ENCODE measurements around the gene TRIM23.
A peak's percentile ranks its signal among the peaks of the same experiment; 100 is the strongest.
"Not testable (repeated sequence)": the region's sequence is repeated elsewhere in the genome, so short reads cannot be mapped to it uniquely, and the experiment has no call there.

Gene TRIM23

GRCh38 chr5:65624025-65624570 is at the start of gene TRIM23:
Gene TRIM23, minus strand, starts transcription at chr5:65624333. Its CDS starts 59 bp downstream, at chr5:65624274.
- DNase-seq = peak; percentile 90

DNA sequence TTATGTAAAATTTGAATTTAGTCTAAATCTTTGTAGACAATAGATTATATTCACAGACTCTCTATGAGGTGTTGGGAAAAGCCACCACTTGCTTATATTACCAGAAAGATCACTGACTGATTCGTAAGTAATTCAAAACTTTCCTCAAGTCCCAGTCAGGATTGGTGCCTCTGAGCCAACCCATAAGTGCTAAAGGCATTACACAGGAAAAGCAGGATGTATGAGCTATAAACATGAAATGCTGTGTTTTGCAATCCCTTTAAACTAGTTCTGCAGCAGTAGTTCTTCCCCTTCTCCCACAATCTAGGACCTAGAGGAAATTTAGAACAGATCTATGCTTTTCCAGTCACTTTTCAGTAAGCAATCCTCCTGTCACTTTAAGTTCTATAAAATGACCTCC is 48.7 kb upstream of the TRIM23 start:
- no peak for DNase-seq

GRCh38 chr5:65668696-65669095 is 44.6 kb upstream of the TRIM23 start:
- DNase-seq = no peak

DNA sequence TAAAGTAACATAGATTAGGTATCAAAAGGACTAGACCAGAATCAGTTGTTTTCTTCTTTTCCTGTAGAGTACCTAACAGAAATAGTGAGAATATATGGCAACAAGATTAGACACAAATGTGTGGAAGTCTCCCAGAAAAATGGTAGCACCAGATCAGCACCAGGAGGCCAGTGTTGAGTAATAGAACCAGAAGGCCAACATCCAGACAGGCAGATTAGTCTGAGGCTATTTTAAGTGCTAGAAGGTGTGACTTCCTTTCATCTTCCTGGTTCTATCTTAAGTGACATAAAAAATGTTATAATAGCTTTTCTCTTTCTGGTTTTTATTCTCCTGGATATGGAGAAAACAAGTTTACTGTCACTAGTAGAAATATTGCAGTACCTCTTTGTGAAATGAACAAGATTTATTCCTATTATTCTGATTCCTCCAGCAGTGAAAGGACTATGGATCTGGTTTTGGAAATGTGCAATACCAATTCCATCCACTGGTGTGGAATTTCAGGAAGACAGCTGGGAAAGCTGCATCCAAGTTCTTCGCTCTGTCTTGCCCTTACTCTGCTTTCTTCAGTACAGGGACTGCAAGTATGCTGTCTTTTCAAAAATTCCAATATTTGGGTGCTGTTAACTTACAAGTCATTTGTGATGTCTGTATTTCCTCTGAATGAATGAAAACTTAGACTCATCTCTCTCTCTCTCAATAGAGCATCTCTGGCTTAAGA is 39.8 kb upstream of the TRIM23 start:
- no peak for DNase-seq

GRCh38 chr5:65654713-65655112 is 30.6 kb upstream of the TRIM23 start:
- no peak for DNase-seq

GRCh38 chr5:65651144-65651543 is 27.0 kb upstream of the TRIM23 start:
- DNase-seq = no peak

DNA sequence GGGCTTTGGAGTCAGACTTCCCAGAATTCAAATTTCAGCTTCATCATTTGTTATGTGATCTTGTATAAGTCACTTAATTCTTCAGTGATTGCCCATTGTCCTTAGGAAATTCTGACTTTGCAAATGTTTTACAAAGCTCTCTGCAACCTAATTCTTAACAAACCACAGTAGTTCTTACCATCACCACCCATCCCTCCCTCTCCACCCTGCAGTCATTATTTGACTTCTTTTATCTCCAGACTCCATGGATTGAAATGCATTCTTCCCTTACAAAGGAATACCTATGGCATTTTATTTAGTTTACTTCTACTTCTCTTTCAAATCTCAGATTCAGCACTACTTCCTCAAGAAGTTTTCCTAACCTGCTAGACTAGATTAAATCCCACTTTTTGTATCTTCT is 23.8 kb upstream of the TRIM23 start:
- no peak for DNase-seq

GRCh38 chr5:65646938-65647337 is 22.8 kb upstream of the TRIM23 start:
- DNase-seq = no peak

DNA sequence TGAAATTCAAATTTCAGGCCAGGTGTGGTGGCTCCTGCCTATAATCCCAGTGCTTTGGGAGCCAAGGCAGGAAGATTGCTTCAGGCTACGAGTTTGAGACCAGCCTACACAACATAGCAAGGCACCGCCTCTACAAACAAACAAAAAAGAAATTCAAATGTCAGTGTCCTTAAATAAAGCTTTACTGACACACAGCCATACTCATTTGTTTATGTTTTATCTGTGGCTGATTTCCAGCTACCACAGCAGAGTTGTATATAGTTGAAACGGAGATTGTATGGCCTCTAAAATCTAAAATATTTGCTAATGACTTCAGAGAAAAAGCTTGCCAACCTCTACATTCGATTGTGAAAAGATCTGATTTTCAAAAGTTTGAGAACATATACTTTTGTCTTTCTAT is 16.1 kb upstream of the TRIM23 start:
- no peak for DNase-seq

DNA sequence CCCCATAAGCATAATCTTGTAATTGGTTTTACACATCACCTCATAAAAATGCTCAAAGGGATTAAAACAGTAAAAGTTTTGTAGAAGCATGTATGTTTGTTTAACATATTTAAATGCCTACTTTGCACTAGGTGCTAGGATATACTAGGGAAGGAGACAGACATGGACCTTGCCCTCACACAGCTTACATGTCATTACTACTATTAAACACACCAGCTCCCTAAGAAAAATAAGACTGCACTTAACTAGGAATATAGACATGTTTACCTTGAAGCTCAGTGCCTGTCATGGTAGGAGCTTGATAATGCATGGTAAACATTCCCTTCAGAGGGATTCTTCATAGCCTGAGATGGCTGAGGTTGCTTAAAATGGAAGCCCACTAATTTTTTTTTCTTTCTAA is 6.8 kb upstream of the TRIM23 start:
- DNase-seq = no peak

DNA sequence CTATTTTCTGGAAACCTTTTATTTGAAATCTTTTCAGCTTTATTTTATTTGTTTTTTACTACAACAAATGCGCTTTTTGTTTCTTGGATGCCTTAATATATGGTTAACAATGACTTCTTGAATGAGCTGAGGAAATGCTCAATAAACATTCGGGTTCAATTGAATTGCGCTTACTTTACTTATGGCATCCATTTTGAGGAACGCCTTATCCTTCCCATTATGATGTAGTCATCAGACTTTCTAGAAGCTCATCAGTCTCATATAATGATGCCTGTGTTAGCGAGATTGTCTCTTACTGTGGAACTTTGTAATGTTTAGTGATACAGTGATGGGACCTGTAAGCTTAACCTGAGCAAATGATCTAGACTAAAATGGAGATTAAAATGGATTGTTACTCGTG is 1.6 kb upstream of the TRIM23 start:
- no peak for DNase-seq

DNA sequence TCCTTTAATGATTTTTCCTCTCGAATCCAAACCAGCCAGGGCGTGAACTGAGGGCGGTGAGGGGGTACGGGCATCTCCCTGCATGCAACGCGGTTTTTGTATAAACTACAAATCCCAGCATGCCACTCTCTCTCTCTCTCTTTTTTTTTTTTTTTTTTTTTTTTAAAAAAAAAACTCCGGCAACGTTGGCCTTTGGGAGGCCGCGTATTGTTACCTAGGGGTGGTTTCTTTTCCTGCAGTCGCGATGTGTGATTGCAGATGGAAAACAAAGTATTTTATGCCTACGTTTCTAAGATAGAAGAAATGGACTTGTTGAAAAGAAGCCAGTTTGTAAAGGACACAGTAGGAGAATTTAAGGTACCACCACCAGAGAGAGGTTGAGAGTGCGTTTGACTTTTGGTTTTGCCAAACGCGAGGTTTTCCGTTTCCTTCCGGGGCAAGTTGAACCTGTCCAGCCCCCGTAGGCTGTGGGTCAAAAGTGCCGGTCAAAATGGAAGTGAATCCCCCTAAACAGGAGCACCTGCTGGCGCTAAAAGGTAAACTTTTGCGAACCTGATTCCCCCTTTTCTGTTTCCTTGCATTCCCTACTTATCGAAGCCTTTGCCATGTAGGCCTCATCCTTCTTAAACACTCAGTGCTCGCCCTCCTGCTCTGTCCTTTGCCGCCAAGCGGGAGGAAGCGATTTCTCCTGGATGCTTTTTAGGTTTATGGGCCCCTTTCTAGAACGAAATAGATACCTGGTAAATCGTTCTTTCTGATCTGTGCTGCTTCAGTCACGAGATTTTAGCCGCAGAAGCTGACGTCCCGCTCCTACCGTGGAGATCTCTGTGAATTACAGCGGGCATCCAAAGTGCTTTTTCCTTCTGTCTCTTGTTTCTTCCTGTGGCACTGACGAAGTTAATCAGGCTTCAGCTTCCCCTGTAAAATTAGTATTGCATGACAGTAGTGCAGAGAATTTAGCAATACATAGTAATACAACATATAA is 730 bp upstream of the TRIM23 start, which contains the start of the genes SHLD3 and TRAPPC13:
Gene SHLD3, plus strand, starts transcription at position 457 of the 985 bp plus-strand sequence. CDS start 4,561 bp downstream, outside the sequence.
Gene TRAPPC13, plus strand, starts transcription at position 457 of the 985 bp plus-strand sequence. Its CDS starts 34 bp downstream, at position 491.
- DNase-seq = peak; percentile 87

DNA sequence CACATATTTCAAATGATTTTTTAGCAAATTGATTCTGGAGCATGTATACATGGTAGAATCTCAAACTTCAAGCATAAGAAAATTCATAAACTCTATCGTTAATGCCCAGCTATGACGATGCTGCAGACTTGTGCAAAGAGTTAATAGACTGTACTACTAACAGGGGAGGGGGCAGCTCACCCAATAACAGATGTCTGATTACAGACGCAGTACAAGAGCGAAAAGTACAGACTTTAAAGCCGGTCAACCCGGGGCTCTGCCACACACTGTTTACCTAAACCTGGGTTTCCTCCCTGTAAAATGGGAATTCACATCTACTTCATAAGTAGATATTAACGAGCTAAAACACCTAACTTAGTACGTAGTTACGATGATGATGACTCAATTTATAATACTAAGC is 651 bp downstream of the TRIM23 start:
- no peak for DNase-seq

GRCh38 chr5:65621961-65622360 is 2.2 kb downstream of the TRIM23 start:
- not testable (repeated sequence) for DNase-seq

GRCh38 chr5:65620021-65620420 is 4.1 kb downstream of the TRIM23 start:
- no peak for DNase-seq

- no peak for DNase-seq
Observed at GRCh38 chr5:65612298-65612907, 11.7 kb downstream of the TRIM23 start.

DNA sequence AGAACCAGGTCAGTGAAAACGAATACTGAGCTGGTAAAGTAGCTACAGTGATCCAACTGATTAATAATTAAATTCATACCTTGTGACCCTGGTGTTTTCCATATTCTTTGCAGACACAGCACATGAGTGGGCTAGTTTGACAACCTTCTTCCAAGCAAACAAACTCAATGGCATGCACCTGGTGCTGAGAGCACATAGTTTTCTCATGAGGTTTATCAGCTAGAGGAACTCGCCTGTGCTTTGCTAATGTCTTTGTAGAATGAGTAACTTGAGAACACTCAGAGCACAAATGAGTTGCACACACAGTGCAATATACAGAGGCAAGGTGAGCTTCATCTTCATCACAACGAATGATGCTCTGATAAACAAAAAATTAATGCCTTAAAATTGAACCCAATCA is 12.6 kb downstream of the TRIM23 start:
- DNase-seq = no peak

GRCh38 chr5:65601761-65602160 is 22.4 kb downstream of the TRIM23 start:
- DNase-seq = not testable (repeated sequence)

DNA sequence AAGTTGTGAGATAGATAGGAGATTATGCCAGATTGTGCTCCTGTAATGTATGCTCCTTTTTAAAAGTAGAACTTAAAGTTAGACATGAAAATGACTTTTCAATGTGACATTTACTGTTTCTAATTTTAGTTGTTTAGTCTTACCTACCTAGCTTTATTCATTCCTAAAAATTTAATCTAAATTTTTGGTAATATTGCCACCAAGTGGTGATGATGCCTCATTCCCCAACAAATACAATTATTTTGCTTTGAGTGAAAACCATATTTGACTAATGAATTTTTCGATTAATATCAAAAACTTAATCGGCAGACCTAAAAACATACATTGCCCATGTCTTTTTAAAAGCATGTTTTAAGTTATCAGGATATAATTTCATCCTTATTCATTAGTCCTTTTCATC is 35.4 kb downstream of the TRIM23 start:
- no peak for DNase-seq

- no peak for DNase-seq
Observed at GRCh38 chr5:65577141-65577540, 47.0 kb downstream of the TRIM23 start.

DNA sequence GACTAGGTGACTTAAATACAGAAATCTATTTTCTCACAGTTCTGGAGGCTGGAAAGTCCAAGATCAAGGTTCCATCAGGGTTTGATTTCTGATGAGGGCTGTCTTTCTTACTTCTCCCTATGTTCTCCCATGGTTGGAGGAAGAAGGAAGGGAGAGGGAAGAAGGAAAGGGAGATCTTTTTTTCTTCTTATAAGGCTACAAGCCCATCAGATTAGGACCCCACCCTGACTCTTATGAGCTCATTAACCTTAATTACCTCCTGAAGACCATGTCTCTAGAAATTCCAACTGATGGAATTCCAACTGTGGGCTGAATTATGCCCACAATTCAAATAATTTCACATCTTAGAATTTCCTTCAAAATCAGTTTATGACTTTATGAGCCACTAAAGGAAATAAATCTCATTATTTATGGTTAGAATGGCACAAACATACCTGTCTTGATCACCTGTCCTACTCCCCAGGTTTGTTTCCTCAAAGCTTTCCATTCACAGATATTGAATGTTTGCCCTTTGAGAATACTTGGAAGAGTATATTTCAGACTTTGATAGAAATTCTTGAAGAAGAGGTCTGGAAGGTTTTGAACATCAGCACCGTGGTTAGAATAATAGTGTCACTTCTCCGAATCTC is 53.4 kb downstream of the TRIM23 start:
- no peak for DNase-seq

DNA sequence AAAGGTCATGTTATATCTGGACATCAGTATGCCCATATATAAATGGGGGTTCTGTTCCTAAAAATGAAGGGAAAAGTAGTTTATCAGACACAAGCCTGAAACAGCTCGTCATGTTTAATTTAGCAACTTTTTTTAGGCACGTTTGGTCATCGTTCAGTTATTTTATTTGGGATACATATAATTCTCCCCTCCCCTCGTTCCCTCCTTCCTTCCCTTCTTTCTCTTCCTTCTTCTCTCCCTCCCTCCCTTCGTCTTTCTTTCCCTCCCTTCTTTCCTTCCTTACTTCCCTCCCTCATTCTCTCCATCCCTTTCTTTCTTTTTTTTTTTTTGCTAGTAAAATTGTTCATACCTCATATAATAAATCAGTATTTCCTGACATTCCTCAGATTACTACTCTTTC is 57.6 kb downstream of the TRIM23 start:
- no peak for DNase-seq

GRCh38 chr5:65563777-65564176 is 60.4 kb downstream of the TRIM23 start:
- DNase-seq = no peak
